Measurements from ENCODE around the gene ALDH2. TPM values are rescaled to one million over a fixed set of nuclear protein-coding genes. Genes with fewer than 3 reads are reported as not detected.

Gene ALDH2
- total and polyA plus RNA-seq, 2 donors = 13.0 to 219 TPM

DNA sequence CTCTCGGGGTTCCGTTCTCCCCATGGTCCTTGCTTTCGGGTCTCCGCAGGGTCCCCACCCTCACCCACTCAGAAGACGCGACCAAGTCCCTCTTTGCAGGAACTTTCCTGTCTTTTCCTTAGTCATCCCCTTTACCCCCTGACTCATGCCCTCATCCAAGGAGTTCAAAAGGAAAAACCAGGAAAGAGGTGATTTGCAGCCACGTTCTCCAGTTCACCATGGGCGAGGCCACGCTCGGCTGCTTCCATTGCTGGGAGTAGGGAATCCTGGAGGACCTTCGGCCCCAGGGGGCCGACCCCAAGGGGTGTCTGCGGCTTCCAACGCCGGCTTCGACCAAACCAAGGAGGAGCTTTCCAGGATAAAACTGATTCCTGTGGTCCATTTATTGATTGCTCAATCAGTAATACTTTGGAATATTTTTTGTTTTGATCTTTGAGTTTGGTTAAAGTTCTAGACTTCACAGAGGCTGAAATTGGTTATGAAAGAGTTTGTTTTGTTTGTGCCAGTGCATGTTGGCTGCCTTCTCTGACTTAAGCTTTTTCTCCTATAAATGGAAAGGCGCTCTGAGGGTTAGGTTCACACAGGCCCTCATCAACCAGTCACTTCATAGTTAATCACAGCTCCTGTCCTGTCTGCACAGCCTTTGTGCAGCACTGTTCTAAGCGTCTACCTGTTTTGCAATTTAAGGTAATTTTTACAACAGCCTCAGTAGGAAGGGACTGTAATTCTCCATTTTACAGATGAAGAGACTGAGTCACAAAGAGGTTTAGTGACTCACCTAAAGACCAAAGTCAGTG, 827 bp downstream of the ALDH2 start:
- Histone ChIP-seq H3K27ac (ENCODE audit: low read depth) (peak overlapping the region; percentile 77), H3K36me3 (ENCODE audit: insufficient read depth) (no peaks in the 10 kb centered on the region), H3K4me3 (ENCODE audit: low read depth, low read length) (peak overlapping the region; percentile 81), H3K4me1 (ENCODE audit: insufficient read depth) (peaks cover 3% of the 10 kb centered on the region)
- WGBS = 13% methylated on average over 18 of the region's 18 CpGs
- no peak for DNase-seq (ENCODE audit: extremely low spot score)

DNA sequence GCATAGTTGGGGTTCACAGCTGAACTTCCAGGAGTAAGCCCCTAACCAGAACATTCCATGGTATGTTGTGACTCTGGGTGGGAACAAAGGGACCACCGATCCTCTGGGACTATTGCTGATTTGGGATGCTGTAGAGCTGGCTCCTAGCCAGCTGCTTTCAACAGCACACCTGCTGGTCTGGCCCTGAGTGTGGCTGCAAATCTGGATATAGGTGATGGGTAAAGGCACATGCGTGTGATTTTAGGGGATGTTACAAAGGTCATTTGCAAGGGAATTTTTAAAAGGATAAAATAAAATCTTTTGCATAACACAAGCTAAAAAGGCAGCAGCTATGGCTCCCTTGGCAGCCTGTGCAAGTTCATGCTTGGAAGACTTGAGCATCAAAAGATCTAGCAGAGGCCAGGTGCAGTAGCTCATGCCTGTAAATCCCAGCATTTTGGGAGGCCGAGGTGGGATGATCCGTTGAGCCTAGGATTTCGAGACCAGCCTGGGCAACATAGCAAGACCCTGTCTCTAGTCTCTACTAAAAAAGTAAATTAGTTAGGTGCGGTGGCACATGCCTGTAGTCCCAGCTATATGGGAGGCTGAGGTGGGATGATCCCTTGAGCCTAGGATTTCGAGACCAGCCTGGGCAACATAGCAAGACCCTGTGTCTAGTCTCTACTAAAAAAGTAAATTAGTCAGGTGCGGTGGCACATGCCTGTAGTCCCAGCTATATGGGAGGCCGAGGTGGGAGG, 1.6 kb downstream of the ALDH2 start:
- peaks cover 3% of the 10 kb centered on the region for H3K4me1 ChIP-seq (ENCODE audit: insufficient read depth)
- 65% methylated on average over 9 of the region's 9 CpGs for WGBS
- no peak for DNase-seq (ENCODE audit: extremely low spot score)
- H3K4me3 ChIP-seq (ENCODE audit: low read depth, low read length) = peak overlapping the region; percentile 81
- H3K36me3 ChIP-seq (ENCODE audit: insufficient read depth) = no peaks in the 10 kb centered on the region
- H3K27ac ChIP-seq (ENCODE audit: low read depth) = no peak overlapping the region

DNA sequence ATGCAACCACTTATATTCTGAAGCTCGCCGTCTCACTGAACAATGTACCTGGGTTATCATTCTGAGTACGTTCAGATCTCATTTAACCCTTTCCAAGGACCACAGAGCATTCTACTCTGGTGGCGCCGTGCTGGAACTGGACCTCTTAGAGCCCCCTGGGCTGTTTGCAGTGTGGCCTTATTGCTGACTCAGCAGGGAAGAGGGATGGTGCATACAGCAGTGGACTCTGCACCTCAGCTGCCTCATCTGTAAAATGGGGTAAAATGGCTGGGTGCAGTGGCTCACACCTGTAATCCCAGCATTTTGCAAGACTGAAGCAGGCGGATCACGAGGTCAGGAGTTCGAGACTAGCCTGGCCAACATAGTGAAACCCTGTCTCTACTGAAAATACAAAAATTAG, 2.9 kb downstream of the ALDH2 start:
- H3K27ac ChIP-seq (ENCODE audit: low read depth) = no peak overlapping the region
- H3K4me3 ChIP-seq (ENCODE audit: low read depth, low read length) = no peak overlapping the region
- peaks cover 3% of the 10 kb centered on the region for H3K4me1 ChIP-seq (ENCODE audit: insufficient read depth)

DNA sequence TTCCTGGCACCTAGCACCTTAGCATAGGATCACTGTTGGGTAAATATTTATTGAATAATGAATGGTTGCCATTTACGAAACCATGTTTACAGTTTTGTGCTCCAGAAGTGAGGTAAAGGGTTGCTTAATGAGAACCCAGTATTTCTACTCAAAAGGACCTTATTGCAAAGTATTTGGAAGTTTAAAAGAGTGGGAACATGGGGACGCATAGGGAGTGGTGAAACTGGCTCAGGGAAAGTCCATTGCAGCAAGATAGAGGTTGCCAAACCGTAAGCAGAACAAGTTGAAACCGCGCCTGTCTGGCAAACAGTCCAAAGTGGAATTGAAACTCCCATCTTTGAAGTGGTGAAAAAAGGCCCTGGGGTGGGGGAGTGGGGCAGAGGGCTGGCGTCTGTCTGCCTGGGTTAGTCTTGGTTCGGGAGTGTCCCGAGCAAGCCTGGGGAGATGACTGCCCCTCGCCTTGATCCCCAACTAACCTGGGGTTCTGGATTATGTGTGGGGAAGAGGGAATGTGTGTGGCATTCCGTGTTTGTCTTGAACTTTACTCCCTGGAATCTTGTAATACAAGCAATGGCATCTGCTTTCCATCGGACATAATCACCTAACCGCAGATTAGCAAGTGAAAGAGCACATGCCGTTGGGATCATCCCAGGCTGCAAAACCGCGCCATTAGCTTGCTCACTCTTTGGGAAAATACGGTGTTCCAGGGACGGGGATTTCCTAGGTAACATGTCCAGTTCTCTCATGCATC, 7.2 kb downstream of the ALDH2 start:
- H3K4me3 ChIP-seq (ENCODE audit: low read depth, low read length) = no peak overlapping the region

More for the DNA sequence above, 2.9 kb downstream of the ALDH2 start:
- WGBS = 81% methylated on average over 8 of the region's 8 CpGs
- no peaks in the 10 kb centered on the region for H3K36me3 ChIP-seq (ENCODE audit: insufficient read depth)
- DNase-seq (ENCODE audit: extremely low spot score) = no peak

DNA sequence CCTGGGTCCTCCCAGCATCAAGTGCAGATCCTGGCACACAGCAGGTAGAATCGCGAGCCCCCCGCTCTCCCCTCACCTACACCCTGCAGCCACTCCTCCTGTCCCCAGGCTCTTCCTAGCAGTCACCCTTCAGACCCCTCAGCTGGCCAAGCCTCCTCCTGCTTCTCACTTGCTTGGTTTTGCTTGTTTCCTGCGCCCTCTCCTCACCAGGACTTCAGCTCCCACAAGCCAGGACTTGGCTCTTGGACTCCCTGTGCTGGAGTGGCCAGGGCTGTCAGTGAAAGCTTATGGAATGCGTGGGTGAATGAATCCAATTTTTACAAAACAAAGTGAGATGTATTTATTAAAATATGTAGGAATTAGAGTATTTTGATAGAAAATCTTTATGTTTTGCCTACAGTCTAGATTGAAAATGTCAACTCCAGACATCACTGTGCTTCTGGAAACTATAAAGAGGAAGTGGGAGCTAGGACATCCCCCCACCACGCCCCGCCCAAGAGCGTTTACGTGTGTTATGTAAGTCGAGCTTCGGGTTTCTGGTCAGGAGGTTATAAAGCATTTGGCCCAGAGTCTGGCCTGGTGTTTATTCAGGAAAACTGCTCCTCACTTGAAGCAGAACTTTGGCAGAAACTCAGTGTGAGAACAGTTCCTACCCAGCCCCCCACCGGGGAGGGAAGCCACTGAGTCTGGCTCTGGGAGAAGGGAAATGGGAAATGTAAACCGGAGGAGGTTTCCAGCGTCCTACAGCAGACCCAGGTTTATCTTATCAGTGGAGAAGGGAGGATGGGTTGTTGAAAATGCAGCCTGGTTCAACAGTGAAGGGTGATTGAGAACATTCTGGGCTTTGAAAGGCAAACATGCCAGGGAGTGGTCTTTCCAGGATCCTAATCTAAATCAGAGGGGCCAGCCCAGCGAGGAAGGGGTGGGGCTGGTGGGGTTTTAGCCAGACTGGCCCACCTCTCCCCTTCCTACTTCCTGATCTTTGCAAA, 8.8 kb downstream of the ALDH2 start:
- H3K27ac ChIP-seq (ENCODE audit: low read depth) = peak overlapping the region; percentile 90
- WGBS = 14% methylated on average over 15 of the region's 15 CpGs
- peak; percentile 82 for DNase-seq (ENCODE audit: extremely low spot score)
- no peak overlapping the region for H3K4me3 ChIP-seq (ENCODE audit: low read depth, low read length)
- H3K4me1 ChIP-seq (ENCODE audit: insufficient read depth) = peaks cover 1% of the 10 kb centered on the region
- H3K36me3 ChIP-seq (ENCODE audit: insufficient read depth) = no peaks in the 10 kb centered on the region

More for the DNA sequence above, 7.2 kb downstream of the ALDH2 start:
- DNase-seq (ENCODE audit: extremely low spot score) = peak; percentile 59
- peak overlapping the region; percentile 90 for H3K27ac ChIP-seq (ENCODE audit: low read depth)
- no peaks in the 10 kb centered on the region for H3K36me3 ChIP-seq (ENCODE audit: insufficient read depth)
- H3K4me1 ChIP-seq (ENCODE audit: insufficient read depth) = peaks cover 4% of the 10 kb centered on the region
- WGBS = 18% methylated on average over 17 of the region's 17 CpGs

DNA sequence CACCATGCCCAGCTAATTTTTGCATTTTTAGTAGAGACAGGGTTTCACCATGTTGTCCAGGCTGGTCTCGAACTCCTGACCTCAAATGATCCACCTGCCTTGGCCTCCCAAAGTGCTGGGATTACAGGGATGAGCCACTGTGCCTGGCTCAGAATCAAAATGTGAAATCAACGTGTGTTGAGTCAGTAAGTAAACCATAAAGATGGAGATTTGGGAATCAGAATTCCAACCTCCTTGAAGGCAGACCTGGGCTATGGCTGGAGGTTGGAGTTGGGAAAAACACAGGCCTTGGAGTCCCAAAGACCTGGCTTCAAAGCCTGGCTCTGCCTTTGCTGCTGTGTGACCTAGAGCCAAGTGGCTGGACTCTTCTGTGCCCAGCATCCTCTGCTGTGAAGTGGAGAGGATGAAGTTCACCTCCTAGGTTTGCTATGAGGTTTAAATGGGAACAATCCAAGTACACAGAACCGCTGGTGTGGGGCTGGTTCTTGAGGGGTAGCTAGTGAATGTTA, 10.2 kb downstream of the ALDH2 start:
- DNase-seq (ENCODE audit: extremely low spot score) = no peak
- no peaks in the 10 kb centered on the region for H3K36me3 ChIP-seq (ENCODE audit: insufficient read depth)
- peaks cover 1% of the 10 kb centered on the region for H3K4me1 ChIP-seq (ENCODE audit: insufficient read depth)
- no peak overlapping the region for H3K27ac ChIP-seq (ENCODE audit: low read depth)
- 62% methylated on average over 3 of the region's 3 CpGs for WGBS
- no peak overlapping the region for H3K4me3 ChIP-seq (ENCODE audit: low read depth, low read length)

DNA sequence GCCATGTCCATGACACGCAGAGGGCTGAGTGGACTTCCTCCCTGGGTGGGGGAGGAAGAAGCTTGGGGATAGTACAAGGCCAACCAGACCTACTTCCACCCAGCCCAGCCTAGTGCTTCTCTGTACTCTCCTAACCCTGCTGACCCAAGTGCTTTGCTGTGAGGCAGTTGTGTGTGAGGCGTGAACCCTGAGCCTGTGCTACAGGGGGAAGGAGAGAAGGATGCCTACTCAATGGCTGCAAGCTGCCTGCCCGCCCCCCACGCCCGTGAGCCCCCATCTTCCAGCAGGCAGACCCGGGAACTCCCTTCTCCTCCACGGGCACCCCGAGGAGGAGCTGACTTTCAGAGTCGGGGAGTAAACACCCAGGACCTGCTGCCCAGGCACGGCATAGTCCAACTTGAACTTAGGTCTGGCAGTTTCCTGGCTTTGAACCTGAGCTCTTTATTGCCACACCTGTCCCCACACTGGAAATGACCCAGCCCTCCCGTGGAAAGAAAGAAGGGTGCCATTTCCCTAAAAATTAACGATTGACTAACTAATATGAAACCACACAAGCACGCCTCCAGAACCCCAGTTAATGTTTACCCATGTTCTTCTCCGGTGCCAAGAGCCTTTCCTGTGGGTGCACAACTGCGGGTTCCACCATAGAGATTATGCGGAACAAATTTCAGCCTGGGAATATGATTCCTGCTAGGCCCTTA, 10.8 kb downstream of the ALDH2 start:
- 85% methylated on average over 16 of the region's 16 CpGs for WGBS
- Histone ChIP-seq H3K4me1 (ENCODE audit: insufficient read depth) (peaks cover 1% of the 10 kb centered on the region), H3K36me3 (ENCODE audit: insufficient read depth) (no peaks in the 10 kb centered on the region), H3K4me3 (ENCODE audit: low read depth, low read length) (no peak overlapping the region), H3K27ac (ENCODE audit: low read depth) (peak overlapping the region; percentile 13)
- no peak for DNase-seq (ENCODE audit: extremely low spot score)

DNA sequence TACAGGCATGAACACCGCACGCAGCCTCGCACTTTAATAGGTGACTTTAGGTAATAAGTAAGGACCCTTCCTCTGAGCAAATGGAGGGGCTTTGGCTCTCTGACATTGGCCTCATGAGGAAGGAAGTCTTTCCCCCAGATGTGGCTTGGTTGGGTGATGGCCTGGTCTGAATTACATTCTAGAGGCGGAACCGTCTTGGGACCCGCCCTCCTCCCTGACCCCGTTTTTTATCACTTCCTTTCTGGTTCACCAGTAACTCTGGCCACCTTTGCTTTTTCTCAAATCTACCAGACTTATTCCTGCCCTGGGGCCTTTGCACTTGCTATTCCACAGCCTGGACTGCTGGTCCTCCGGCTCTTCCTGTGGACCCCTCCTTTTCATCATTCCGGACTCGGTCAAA, 13.4 kb downstream of the ALDH2 start:
- Histone ChIP-seq H3K4me1 (ENCODE audit: insufficient read depth) (peaks cover 1% of the 10 kb centered on the region), H3K36me3 (ENCODE audit: insufficient read depth) (peaks cover 2% of the 10 kb centered on the region), H3K27ac (ENCODE audit: low read depth) (no peak overlapping the region), H3K4me3 (ENCODE audit: low read depth, low read length) (no peak overlapping the region)
- 92% methylated on average over 10 of the region's 10 CpGs for WGBS
- DNase-seq (ENCODE audit: extremely low spot score) = no peak

DNA sequence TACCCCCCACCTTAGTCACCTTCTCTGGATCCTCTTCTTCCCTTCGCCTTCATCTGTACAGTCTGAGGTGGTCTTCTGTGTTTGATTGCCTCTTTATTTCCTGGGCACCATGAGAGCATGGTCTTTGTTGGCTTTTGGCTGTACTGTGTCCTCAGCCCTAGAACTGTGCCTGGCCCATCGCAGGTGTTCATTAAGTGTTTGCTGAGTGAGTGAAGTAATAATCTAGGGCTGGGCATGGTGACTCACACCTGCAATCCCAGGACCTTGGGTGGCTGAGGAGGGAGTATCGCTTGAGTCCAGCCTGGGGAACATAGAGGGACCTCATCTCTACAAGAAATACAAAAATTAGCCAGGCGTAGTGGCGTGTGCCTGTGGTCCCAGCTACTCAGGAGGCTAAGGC, 13.9 kb downstream of the ALDH2 start:
- Histone ChIP-seq H3K4me1 (ENCODE audit: insufficient read depth) (peaks cover 1% of the 10 kb centered on the region), H3K4me3 (ENCODE audit: low read depth, low read length) (no peak overlapping the region), H3K27ac (ENCODE audit: low read depth) (no peak overlapping the region), H3K36me3 (ENCODE audit: insufficient read depth) (peaks cover 2% of the 10 kb centered on the region)
- 98% methylated on average over 5 of the region's 5 CpGs for WGBS
- DNase-seq (ENCODE audit: extremely low spot score) = no peak

DNA sequence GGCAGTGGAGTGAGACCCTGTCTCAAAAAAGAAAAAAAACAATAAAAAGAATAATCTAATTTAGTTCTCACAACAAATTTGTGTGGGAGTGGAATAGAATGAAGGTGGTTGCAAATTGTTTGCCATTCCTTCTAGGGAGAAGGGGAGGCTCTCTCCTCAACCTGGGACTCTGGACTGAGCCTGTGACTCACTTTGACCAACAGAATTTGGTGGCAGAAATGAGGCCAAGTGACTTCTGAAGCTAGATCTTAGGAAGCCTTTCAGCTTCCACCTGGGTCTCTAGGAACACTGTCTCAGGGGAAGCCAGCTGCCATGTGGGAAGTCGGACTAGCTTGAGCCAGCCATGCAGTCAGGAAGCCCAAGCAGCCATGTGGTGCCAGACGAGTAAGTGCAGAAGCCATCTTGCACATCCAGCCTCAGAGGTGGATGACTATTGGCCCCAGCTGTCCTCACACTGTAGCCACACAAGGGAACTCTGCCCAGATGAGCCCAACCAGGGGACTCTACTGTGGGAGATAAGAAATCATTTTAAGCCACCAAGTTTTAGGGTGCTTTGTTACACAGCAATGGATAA, 14.4 kb downstream of the ALDH2 start:
- Histone ChIP-seq H3K4me3 (ENCODE audit: low read depth, low read length) (no peak overlapping the region), H3K36me3 (ENCODE audit: insufficient read depth) (peaks cover 2% of the 10 kb centered on the region), H3K27ac (ENCODE audit: low read depth) (no peak overlapping the region), H3K4me1 (ENCODE audit: insufficient read depth) (peaks cover 1% of the 10 kb centered on the region)
- WGBS = 95% methylated on average over 2 of the region's 2 CpGs
- no peak for DNase-seq (ENCODE audit: extremely low spot score)

DNA sequence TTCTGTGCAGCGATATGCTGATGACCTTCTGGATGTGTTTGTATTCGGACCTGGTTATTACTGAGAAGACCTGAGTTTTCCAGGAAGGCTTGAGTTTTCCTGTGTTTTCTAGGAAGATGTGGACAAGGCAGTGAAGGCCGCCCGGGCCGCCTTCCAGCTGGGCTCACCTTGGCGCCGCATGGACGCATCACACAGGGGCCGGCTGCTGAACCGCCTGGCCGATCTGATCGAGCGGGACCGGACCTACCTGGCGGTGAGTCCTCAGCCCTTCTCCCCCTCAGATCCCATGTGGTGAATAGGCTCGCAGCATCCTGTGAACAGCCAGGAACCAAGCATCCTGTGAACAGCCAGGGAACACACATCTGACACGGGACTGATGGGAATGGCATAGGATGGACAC, 16.3 kb downstream of the ALDH2 start:
- WGBS = 94% methylated on average over 17 of the region's 17 CpGs
- no peak overlapping the region for H3K4me3 ChIP-seq (ENCODE audit: low read depth, low read length)
- H3K27ac ChIP-seq (ENCODE audit: low read depth) = no peak overlapping the region
- no peaks in the 10 kb centered on the region for H3K4me1 ChIP-seq (ENCODE audit: insufficient read depth)
- H3K36me3 ChIP-seq (ENCODE audit: insufficient read depth) = peaks cover 2% of the 10 kb centered on the region
- no peak for DNase-seq (ENCODE audit: extremely low spot score)

DNA sequence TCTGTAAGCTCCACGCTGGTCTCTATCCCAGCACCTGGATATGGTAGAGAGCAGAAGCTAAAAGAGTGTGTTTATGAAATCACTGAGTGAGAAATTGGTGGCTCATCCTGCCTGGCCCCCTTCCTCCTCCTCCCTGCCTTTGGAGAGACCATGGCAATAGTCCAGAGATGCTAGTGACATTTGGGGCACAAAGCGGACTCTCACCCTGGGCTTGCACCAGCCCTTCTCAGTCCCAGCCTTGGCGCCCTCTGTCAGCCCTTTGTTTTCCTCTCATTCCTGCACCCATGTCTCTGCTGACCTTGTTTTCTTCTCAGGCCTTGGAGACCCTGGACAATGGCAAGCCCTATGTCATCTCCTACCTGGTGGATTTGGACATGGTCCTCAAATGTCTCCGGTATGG, 18.2 kb downstream of the ALDH2 start:
- Histone ChIP-seq H3K27ac (ENCODE audit: low read depth) (no peak overlapping the region), H3K36me3 (ENCODE audit: insufficient read depth) (peaks cover 2% of the 10 kb centered on the region), H3K4me3 (ENCODE audit: low read depth, low read length) (no peak overlapping the region), H3K4me1 (ENCODE audit: insufficient read depth) (no peaks in the 10 kb centered on the region)
- WGBS = 95% methylated on average over 4 of the region's 4 CpGs
- DNase-seq (ENCODE audit: extremely low spot score) = no peak
